NCI-H510A (cell line): ENCODE measurements around the gene RPH3AL.
"Not testable (repeated sequence)": the region's sequence is repeated elsewhere in the genome, so short reads cannot be mapped to it uniquely, and the experiment has no call there.

Experiments
- DNase-seq: peaks from one replicate; lab custom pipeline; 2025; lab: John Stamatoyannopoulos, UW

Gene RPH3AL

DNA sequence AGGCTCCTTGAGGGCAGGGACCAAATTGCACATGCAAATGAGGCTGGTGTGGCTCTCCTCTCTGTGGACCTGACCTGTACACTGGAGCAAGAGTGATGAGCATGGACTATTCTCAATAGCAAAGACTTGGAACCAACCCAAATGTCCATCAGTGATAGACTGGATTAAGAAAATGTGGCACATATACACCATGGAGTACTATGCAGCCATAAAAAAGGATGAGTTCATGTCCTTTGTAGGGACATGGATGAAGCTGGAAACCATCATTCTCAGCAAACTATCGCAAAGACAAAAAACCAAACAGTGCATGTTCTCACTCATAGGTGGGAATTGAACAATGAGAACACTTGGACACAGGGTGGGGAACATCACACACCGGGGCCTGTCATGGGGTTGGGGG is 128.0 kb downstream of the RPH3AL start:
- DNase-seq, result not testable (repeated sequence)

DNA sequence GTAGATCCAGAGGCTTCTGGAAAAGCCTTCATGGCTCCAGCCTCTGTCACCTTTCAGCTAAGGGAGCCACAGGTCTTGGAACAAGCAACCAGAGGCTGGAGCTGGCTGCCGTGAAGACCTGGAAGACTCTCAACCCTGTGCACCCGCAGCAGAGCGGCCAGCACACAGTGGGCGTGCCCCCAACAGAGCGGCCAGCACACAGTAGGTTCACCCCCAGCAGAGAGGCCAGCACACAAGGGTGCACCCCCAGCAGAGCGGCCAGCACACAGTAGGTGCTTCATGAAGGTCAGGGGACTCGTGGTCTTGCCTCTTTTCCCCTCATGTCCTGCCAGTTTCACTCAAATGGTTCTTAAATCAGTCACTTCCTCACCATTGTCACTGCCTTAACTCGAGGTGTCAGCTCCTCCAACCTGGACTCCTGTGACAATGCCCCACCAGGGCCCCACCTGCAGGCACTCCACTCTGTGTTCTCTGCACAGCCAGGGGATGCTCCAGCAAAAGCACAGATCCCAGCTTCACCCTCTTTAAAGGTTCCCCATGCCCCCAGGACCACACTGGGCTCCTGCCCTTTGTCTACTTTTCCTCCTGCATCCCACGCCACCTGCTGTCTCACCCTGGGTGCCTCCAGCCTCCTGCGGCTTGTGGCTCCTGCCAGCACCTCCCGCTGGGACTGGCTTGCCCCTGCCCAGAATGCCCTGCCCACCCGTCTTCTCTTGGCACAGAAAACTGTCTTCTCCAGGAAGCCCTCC is 128.7 kb downstream of the RPH3AL start:
- DNase-seq, result no peak

DNA sequence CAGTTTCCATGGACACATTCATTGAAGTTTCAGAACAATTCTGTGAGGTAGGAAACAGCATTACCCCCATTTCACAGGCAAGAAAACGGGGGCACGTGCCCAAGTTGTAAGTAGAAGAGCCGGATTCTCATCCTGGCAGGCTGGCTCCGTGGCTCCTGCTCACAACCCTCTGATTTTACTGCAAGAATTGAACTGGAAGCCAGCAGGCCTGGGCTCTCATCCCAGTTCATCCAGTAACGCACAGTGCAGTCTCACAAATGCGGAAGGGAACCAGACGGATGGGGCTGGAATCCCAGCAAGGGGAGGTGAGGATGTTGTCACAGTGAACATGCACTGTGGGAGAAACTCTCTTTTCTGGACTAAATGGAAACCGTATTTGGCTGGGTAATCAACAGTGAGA is 130.4 kb downstream of the RPH3AL start:
- DNase-seq, result no peak

DNA sequence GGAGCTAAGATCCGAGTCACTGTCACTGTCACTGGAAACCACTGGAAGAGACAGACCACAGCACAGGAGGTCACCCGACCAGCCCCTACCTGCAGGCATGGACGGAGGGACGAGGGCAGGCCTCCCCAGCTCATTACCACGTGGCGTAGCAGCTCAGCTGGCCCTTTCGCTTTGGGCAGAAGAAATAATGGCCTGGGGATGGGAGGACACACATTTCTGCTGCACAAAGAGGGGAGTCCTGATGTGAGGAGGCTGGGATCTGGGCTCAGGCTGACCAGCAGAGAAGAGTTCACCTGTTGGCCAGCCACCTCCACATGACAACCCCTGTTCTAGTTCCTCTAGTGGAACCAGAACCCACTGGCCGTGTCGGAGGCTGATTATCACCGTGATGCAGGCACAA is 132.9 kb downstream of the RPH3AL start:
- DNase-seq, result no peak

DNA sequence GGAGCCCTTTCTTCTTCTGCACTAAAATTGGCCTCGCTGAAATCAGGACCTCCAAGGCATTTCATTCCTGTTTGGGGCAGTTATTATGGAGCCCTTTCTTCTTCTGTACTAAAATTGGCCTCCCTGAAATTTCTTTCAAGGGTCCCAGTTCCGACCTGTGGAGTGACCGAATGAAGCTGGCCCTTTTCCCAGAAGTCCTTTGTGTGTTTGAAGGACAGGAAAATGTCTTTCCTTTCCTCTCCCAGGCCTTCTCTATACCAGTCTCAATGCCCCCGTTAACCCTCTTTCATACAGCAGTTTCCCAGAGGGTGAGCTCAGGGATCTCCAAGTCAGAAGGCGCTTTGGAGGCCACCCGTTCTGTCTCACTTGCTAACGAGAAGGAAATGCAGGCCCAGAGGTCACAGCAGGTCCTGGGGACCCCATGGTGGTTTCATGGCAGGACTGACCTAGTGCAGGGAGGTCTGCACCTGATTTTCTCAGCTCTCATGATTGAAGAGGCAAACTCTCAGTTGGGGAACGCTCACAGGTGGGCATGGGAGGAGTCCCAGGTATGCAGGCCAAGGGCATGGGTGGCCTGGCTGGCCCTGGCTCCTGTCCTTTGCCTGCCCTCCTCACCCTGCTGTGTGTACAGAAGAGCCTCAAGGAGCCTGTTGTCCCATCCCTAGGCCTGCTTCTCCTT is 134.0 kb downstream of the RPH3AL start:
- no peak for DNase-seq

DNA sequence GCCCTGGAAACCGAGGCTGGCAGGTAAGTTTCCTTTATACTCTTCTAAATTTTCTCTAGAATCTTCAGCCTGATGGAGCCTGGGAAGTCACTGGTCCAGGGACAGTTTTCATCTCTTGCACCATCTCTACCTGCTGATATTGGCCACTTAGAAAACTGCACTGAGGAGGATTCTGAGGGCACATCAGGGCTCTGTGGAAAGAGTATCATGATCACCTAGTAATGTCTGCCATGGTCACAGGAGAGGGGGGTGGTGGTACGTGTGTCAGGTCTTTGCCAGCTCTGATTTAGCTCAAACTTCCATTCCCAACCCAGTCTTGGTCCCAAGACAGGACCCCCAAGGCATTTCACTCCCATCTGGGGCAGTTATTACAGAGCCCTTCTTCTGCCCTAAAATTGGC is 136.0 kb downstream of the RPH3AL start:
- no peak for DNase-seq

DNA sequence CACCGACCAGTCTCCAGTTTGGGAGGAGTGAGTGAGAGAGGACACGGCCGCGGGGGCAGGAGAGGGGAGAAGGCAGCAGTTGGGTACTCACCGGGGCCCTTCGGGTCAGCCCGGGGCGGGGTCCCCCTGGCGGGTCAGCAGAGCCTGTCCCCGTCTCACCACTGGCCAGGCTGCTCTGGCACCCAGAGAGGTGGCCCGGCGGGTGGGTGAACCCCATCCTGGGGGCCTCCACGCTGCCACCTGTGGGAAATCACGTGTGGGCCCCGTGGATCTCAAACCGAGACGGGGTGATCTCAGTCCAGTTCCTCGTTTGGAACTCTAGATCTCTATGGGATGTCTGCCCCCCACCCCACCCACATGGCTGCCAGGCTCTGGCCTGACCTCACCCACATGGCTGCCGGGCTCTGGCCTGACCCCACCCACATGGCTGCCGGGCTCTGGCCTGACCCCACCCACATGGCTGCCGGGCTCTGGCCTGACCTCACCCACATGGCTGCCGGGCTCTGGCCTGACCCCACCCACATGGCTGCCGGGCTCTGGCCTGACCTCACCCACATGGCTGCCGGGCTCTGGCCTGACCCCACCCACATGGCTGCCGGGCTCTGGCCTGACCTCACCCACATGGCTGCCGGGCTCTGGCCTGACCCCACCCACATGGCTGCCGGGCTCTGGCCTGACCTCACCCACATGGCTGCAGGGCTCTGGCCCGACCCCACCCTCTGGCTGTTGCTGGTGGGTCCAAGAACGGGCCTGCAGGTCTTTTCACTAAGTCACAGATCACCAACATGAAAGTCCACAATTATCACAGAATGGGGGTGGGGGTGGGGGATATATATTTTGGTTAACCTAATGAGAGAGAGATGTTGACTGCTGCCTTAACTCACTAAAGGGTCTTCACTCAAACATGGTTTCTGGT is 136.8 kb downstream of the RPH3AL start:
- not testable (repeated sequence) for DNase-seq

DNA sequence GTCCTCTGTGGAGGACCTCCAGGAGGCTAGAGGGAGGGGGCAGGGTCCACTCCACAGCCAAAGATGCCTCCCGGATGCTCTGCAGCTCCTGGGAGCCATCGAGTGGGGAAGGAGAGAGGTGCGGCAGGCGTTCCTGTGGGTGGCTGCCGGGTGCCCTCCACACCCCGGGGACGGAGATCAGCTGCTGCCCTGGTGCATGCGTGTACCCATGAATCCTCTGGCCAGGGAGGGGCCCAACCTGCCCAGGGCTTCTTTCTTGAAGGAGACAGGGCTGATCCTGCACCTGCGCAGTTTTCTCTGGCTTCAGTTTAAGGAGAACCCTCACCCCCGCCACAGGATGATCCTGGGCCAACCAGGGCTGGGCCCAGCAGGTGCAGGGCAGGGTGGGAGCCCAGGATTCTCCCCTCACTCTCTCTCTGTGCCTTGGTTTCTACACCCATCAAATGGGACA is 137.7 kb downstream of the RPH3AL start:
- no peak for DNase-seq

DNA sequence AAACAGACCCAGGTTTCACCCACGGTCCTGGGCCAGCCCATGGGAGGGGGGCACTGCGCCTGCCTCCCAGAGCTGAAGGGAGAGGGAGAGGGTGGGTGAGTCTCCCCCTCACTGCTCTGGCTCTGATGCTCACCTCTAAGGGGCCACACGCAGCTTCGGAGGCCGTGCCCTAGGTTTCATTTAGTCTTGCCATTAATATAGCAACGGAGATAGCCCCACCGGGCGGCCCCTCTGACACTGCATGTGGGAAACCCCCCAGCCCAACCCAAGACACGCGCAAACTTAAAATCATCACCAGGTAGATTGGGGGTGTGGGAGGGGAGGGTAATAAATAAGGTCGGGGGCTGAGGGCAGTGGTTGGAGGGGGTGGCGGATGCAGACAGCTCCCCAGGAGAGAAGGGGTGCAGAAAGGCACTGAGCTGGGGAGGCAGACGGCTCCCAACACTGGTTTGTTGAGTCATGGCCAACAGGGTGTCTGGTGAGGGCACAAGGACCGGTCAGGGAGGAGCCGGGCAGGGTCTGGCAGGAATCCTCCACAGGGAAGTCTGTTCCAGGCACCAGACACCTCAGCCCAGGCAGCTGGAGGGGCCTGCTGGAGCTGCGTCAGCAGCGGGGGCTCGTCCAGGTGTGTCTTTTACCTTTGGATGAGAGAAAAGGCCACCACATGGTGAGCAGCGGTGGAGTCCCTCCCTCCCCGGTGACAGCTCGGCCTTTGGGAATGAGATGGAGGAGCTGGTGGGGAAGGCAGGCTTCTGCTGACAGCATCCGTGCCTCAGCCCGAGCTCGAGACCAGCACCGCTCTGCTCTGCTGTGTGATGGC is 139.1 kb downstream of the RPH3AL start:
- DNase-seq, result no peak

DNA sequence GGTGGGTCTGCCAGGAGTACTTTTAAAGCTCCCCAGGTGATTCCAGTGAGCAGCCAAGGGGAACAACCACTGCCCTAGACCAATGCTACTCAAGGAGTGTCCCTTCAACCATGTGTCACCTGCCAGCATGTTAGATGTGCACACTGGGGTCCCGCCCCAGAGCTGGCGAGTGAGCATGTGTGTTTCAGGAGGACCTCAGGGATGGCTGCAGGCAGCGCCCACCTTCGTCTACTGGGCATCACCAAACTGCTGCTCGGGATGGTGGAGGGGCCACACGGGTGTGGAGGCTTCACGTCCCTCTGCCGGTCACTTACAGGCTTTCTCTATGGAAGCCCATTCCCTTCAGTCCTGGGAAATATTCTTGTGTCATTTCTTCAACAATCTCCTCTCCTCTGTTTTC is 142.2 kb downstream of the RPH3AL start:
- no peak for DNase-seq

DNA sequence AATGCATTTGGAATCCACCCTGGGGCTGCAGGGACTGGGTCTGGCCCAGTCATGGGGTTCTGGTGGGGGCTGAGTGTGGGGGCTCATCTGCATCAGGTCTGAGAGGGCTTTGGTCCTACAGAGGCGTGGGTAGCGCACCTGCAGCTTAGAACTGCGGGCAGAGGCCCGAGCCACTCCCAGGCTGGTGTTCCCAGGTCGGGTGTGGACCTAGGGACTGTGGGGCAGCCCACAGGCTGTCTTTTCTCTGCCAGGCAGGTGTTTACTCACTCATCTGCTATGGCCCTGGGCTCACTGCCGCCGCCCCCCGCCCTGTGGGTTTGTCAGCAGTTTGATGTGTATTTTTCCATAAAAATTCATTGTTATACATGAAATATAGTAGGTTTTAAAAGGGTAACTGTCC is 144.2 kb downstream of the RPH3AL start:
- DNase-seq, result no peak

DNA sequence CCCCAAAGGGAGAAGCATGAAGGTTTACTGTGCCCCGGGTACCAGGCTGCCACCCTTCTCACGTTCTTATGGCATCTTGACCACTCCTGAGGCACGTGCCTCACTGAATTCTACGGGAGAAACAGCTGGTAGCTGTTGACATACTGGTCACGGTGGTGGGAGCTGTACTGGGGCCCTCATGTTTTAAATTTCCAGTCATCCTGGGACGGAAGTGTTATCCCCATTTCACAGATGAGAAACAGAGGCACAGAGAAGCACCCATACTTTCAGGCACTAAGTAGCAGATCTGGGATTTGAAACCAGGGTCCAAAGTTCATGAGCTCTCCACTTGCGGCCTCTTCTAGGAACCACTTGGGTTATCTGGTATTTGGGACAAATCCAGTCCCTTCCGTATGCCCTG is 144.8 kb downstream of the RPH3AL start:
- no peak for DNase-seq

DNA sequence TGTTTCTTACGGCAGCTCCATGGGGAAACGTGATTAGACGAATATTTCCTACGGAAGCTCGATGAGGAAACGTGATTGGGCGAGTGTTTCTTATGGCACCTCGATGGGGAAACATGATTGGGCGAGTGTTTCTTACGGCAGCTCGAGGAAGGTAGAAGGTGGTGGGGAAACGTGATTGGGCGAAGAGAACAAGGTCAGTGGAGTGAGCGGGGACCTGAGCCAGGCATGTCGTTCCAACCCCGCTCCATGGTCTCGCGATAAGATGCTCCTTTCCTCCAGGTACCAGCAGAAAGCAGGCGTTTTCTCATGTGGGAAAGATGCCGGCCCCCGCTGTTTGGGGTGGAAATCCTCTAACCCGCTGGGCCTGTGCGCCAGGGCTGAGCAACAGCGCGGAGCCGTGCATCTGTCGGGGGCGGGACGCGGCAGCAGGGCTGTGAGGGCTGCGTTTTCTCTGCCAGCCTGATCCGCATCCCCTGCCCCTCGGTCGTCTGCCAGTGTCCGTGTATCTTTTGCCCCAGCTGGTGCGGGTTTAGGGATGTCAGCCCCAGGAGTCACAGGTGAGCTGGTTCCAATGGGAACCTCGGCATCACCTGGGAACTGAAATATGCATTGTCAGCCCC is 145.6 kb downstream of the RPH3AL start:
- no peak for DNase-seq

DNA sequence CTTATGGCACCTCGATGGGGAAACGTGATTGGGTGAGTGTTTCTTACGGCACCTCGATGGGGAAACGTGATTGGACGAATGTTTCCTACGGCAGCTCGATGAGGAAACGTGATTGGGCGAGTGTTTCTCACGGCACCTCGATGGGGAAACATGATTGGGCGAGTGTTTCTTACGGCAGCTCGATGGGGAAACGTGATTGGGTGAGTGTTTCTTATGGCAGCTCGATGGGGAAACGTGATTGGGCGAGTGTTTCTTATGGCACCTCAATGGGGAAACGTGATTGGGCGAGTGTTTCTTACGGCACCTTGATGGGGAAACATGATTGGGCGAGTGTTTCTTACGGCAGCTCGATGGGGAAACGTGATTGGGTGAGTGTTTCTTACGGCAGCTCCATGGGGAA is 146.1 kb downstream of the RPH3AL start:
- DNase-seq, result not testable (repeated sequence)

DNA sequence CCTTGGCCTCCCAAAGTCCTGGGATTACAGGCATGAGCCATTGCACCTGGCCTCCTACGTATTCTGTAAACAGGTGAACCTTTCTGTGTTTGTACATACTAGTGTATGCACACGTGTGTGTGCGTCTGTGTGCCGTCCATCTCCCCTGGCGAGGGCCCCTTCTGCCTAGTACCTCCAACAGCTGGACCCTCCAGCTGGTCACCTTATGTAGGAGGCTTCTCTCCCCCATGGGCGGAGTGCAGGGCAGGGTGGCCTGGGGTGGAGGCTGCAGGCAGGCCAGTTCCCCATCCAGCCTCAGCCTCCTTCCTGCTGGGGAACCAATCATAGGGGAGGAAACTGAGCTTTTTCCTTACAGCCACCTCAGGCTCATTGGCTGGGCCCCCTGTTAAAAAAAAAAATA is 146.8 kb downstream of the RPH3AL start:
- no peak for DNase-seq

DNA sequence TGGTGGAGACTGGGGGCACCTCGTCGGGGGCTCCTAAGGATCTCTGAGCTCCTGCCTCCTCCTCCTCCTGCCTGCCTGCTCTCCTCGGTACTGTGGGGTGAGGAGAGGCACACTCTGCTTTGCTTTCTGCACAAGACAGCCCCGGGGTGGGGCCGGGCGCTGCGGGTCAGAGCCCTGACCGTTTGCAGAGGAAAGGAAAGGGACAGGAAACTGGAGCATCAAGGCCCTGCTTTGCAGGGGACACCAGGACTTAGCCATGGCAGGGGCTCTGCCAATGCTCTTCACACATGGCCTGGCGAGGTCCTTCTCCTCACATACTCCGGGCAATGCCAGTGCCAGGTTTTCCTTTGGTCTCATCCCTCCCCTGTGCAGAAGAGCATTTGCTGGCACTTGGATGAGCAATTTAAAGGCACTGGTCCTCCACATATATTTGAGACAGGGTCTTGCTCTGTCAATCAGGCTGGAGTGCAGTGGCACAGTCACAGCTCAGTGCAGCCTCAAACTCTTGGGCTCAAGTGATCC is 147.4 kb downstream of the RPH3AL start:
- no peak for DNase-seq

DNA sequence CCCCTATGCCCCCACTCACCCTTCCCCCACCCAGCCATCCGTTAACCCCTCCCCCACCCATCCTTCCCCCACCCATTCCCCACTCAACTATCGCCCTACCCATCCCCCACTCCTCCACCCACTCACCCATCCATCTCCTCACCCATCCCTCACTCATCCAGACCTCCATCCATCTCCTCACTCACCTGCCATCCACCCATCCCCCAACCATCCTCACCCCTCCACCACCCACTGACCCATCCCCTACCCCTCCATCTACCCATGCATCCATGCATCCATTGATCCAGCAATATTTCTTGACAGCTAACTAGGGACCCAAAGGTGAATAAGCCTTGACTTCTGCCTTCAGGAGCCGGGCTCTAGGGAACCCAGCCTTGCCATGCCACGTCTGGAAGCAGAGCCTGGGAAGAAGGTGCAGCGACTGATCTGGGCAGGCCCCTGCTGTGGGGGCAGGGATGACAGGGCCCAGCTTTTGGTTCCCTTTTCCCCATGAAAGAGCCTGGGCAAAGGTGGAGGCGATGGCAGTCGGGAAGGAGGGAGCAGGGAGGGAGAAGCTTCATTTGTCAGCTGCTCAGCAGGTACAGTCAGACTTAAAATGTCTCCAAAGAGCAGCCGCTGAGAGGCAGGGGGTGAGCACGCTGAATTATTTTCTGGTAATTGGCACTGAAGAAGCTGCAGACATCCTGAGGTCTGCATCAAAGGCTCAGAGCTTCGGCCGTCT is 148.0 kb downstream of the RPH3AL start:
- no peak for DNase-seq

DNA sequence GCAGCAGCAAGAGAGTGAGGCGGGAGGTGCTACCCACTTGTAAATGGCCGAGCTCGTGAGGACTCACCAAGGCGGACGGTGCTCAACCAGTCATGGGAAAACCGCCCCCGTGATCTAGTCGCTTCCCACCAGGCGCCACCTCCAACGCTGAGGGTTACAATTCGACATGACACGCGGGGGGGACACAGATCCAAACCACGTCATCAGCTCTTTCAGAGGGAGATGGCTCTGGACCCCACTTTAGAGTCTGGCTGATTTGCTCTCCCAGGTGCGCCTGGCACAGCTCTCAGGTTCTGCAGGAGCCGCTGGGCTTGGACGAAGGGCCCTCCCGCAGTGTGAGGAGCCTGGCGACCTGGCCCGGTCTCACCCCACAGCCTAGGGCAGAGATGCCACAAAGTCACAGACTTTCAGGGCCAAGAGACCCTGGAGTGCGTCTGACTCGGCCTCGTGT is 150.1 kb downstream of the RPH3AL start:
- DNase-seq, result no peak

DNA sequence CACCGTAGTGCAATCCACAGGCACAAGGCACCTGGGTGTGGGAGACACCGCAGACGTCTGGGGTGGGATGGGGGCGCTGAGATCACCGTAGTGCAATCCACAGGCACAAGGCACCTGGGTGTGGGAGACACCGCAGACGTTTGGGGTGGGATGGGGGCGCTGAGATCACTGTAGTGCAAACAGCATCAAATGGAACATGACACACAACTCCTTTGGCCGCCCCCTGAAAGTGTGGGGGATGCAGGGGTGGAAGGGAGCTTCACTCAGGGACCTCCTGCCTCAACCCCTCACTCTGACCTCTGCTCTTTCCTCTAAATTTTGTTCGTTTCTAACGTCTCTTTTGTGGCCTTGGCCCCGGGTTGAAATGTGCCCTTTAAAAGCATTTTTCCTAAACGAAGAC is 150.9 kb downstream of the RPH3AL start:
- DNase-seq, result not testable (repeated sequence)

DNA sequence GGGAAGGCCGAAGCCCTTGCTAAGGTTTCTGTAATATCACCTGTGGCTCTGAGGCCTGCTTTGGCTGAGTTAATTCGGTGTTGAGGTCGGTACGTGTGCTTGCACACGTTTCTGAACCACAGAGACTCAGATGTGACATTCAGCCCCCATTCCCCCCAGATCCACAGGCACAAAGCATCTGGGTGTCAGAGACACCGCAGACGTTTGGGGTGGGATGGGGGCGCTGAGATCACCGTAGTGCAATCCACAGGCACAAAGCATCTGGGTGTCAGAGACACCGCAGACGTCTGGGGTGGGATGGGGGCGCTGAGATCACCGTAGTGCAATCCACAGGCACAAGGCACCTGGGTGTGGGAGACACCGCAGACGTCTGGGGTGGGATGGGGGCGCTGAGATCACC is 151.3 kb downstream of the RPH3AL start:
- not testable (repeated sequence) for DNase-seq
